ENCODE measurements around the gene TSNAXIP1. TPM values are rescaled to one million over a fixed set of nuclear protein-coding genes. Genes with fewer than 3 reads are reported as not detected.

TSNAXIP1 gene
- total RNA-seq, 1 experiment from 2014 or later, result 1.9 TPM

- peaks cover 16% of the 10 kb centered on the region for H3K36me3 ChIP-seq (ENCODE audit: low read depth)
These were observed 67.0 kb downstream of the TSNAXIP1 start for GRCh38 chr16:67873435-67874370.

GRCh38 chr16:67874372-67874771 lies 67.7 kb downstream of the TSNAXIP1 start:
- TF ChIP-seq EZH2 (IDR thresholded peaks at IDR 0.05; ENCODE audit: low read depth) (no peak), CTCF (conservative IDR thresholded peaks at IDR 0.05) (no peak)
- Histone ChIP-seq H3K27ac (no peak overlapping the region), H3K79me2 (ENCODE audit: low read depth) (peaks cover 30% of the 10 kb centered on the region), H4K20me1 (ENCODE audit: insufficient read depth) (peaks cover 9% of the 10 kb centered on the region), H3K4me1 (replicated peaks; ENCODE audit: insufficient read depth) (peaks cover 11% of the 10 kb centered on the region; the same call in 1 of the 2 replicates), H3K36me3 (ENCODE audit: low read depth) (peaks cover 14% of the 10 kb centered on the region), H2AFZ (no peak overlapping the region), H3K4me3 (peak overlapping the region; percentile 83), H3F3A (ENCODE audit: insufficient read depth, low read depth) (peaks cover 17% of the 10 kb centered on the region), H3K9me3 (ENCODE audit: insufficient read depth, low read depth) (no peaks in the 10 kb centered on the region), H3K9me2 (ENCODE audit: insufficient read depth) (no peaks in the 10 kb centered on the region), H3K27me3 (ENCODE audit: insufficient read depth, low read depth) (no peaks in the 10 kb centered on the region), H3K4me2 (peak overlapping the region; percentile 85)
- ChIA-PET CTCF (interaction anchor here (0.7 kb wide), 1 partner anchor 68 kb away, joined by 3 read pairs; the partner anchor contains the start of genes RANBP10 and TSNAXIP1), POLR2A (ENCODE audit: unreplicated experiment) (no interaction called here)
- intact Hi-C loops (cut with micrococcal nuclease; ENCODE audit: unreplicated experiment), result no loop called here
- BruUV-seq (replicated peaks), result no TSS peak
- no peak for DNase-seq

More at GRCh38 chr16:67873435-67874370, 67.0 kb downstream of the TSNAXIP1 start:
- H3K27ac ChIP-seq, result no peak overlapping the region
- peak overlapping the region; percentile 88 for H2AFZ ChIP-seq
- H3K4me3 ChIP-seq, result peak overlapping the region; percentile 83
- no peak for TF ChIP-seq EZH2 (IDR thresholded peaks at IDR 0.05; ENCODE audit: low read depth)
- no peak for TF ChIP-seq CTCF (conservative IDR thresholded peaks at IDR 0.05)
- peaks cover 9% of the 10 kb centered on the region for H4K20me1 ChIP-seq (ENCODE audit: insufficient read depth)
- peaks cover 30% of the 10 kb centered on the region for H3K79me2 ChIP-seq (ENCODE audit: low read depth)
- CTCF ChIA-PET, result interaction anchor here (0.6 to 0.7 kb wide), 4 partner anchors 57 to 167 kb away, joined by 3 to 6 read pairs (median 5); partner anchors contain the start of genes RANBP10 and TSNAXIP1
- POLR2A ChIA-PET (ENCODE audit: unreplicated experiment), result no interaction called here
- peak overlapping the region; percentile 85 for H3K4me2 ChIP-seq
- H3K9me3 ChIP-seq (ENCODE audit: insufficient read depth, low read depth), result no peaks in the 10 kb centered on the region
- no peaks in the 10 kb centered on the region for H3K27me3 ChIP-seq (ENCODE audit: insufficient read depth, low read depth)
- H3F3A ChIP-seq (ENCODE audit: insufficient read depth, low read depth), result peaks cover 17% of the 10 kb centered on the region
- intact Hi-C loops (cut with micrococcal nuclease; ENCODE audit: unreplicated experiment), result no loop called here
- H3K9me2 ChIP-seq (ENCODE audit: insufficient read depth), result no peaks in the 10 kb centered on the region
- peaks cover 11% of the 10 kb centered on the region; the same call in 1 of the 2 replicates for H3K4me1 ChIP-seq (replicated peaks; ENCODE audit: insufficient read depth)
- TSS peak; percentile 30 for BruUV-seq (replicated peaks)
- DNase-seq, result no peak

DNA sequence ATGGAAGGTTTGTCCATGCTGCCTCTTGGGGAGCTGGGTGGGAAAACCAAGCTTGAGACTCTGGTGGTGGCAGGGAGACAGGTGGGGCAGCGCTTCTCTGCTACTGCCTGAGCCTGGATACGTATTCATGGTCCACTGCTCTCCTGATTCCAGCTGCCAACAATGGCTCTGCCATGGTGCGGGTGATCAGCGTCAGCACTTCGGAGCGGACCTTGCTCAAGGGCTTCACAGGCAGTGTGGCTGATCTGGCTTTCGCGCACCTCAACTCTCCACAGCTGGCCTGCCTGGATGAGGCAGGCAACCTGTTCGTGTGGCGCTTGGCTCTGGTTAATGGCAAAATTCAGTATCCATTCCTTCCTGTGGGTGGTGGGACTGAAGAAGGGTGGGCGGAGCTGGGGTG lies 70.4 kb downstream of the TSNAXIP1 start:
- Histone ChIP-seq H3K9me3 (ENCODE audit: insufficient read depth, low read depth) (no peaks in the 10 kb centered on the region), H3K9me2 (ENCODE audit: insufficient read depth) (no peaks in the 10 kb centered on the region), H3K27ac (no peak overlapping the region), H3K27me3 (ENCODE audit: insufficient read depth, low read depth) (no peaks in the 10 kb centered on the region), H2AFZ (no peak overlapping the region), H3K36me3 (ENCODE audit: low read depth) (peaks cover 13% of the 10 kb centered on the region), H3K4me2 (no peak overlapping the region), H3K4me1 (replicated peaks; ENCODE audit: insufficient read depth) (peaks cover 11% of the 10 kb centered on the region; the same call in 1 of the 2 replicates), H4K20me1 (ENCODE audit: insufficient read depth) (peaks cover 9% of the 10 kb centered on the region), H3F3A (ENCODE audit: insufficient read depth, low read depth) (peaks cover 7% of the 10 kb centered on the region), H3K79me2 (ENCODE audit: low read depth) (peaks cover 30% of the 10 kb centered on the region), H3K4me3 (no peak overlapping the region)
- DNase-seq, result no peak
- ChIA-PET CTCF (no interaction called here), POLR2A (ENCODE audit: unreplicated experiment) (no interaction called here)
- intact Hi-C loops (cut with micrococcal nuclease; ENCODE audit: unreplicated experiment), result no loop called here
- TF ChIP-seq CTCF (conservative IDR thresholded peaks at IDR 0.05) (no peak), EZH2 (IDR thresholded peaks at IDR 0.05; ENCODE audit: low read depth) (no peak)
- BruUV-seq (replicated peaks), result no TSS peak

Other genes with a start within 250 kb of the TSNAXIP1 start
- 35.3 and 39.0 TPM in 2 replicates for gene CTCF, start 244.4 kb upstream of the TSNAXIP1 start, total RNA-seq (2021)
- 0.87 and 1.5 TPM in 2 replicates for gene CARMIL2, start 161.7 kb upstream of the TSNAXIP1 start, total RNA-seq (2021)
- gene ACD, start 146.6 kb upstream of the TSNAXIP1 start, total RNA-seq (2021), result 34.7 and 38.9 TPM in 2 replicates
- 4.4 and 8.1 TPM in 2 replicates for gene PARD6A, start 145.9 kb upstream of the TSNAXIP1 start, total RNA-seq (2021)
- gene ENKD1, start 140.1 kb upstream of the TSNAXIP1 start, total RNA-seq (2021), result 20.8 and 21.6 TPM in 2 replicates
- 0.46 and 1.8 TPM in 2 replicates for gene C16orf86, start 140.1 kb upstream of the TSNAXIP1 start, total RNA-seq (2021)
- 17.6 and 20.4 TPM in 2 replicates for gene GFOD2, start 87.6 kb upstream of the TSNAXIP1 start, total RNA-seq (2021)
- gene RANBP10, start 329 bp upstream of the TSNAXIP1 start, total RNA-seq (2021), result 16.1 and 21.0 TPM in 2 replicates
- gene THAP11, start 35.4 kb downstream of the TSNAXIP1 start, total RNA-seq (2021), result 18.9 and 23.2 TPM in 2 replicates
- gene NUTF2, start 40.0 kb downstream of the TSNAXIP1 start, total RNA-seq (2021), result 94.2 and 147 TPM in 2 replicates
- 32.7 and 33.8 TPM in 2 replicates for gene CENPT, start 40.8 kb downstream of the TSNAXIP1 start, total RNA-seq (2021)
- gene EDC4, start 66.2 kb downstream of the TSNAXIP1 start, total RNA-seq (2021), result 48.8 and 52.7 TPM in 2 replicates
- 1.3 TPM in 1 of 2 replicates, not detected in the other for gene NRN1L, start 78.0 kb downstream of the TSNAXIP1 start, total RNA-seq (2021)
- 25.8 and 28.4 TPM in 2 replicates for gene PSKH1, start 86.4 kb downstream of the TSNAXIP1 start, total RNA-seq (2021)
- 1.3 and 1.7 TPM in 2 replicates for gene CTRL, start 125.0 kb downstream of the TSNAXIP1 start, total RNA-seq (2021)
- gene PSMB10, start 130.0 kb downstream of the TSNAXIP1 start, total RNA-seq (2021), result 39.5 and 56.2 TPM in 2 replicates
- 10.0 and 11.9 TPM in 2 replicates for gene LCAT, start 137.2 kb downstream of the TSNAXIP1 start, total RNA-seq (2021)
- gene SLC12A4, start 161.7 kb downstream of the TSNAXIP1 start, total RNA-seq (2021), result 24.2 and 27.0 TPM in 2 replicates
- not detected in 2 replicates for gene DPEP3, start 173.6 kb downstream of the TSNAXIP1 start, total RNA-seq (2021)
- not detected in 2 replicates for gene DPEP2, start 192.6 kb downstream of the TSNAXIP1 start, total RNA-seq (2021)
- not detected in 2 replicates for gene DPEP2NB, start 209.0 kb downstream of the TSNAXIP1 start, total RNA-seq (2021)
- 6.3 and 7.5 TPM in 2 replicates for gene DDX28, start 216.3 kb downstream of the TSNAXIP1 start, total RNA-seq (2021)
- gene DUS2, start 216.4 kb downstream of the TSNAXIP1 start, total RNA-seq (2021), result 25.4 and 29.7 TPM in 2 replicates